GM12864 (cell line): ENCODE results near the gene HOXC13.

Source experiments
- DNase-seq: peaks from one replicate; pipeline ENCODE4 v3.0.0-alpha.2; 2011; ENCODE audit warnings: low read depth
- H3K4me3 ChIP-seq: 2 replicates; pipeline ENCODE4 v1.5.1; 2011; ENCODE audit warnings: mild to moderate bottlenecking, low read depth, low read length, control low read depth
- CTCF ChIP-seq: IDR thresholded peaks from 2 replicates; pipeline ENCODE4 v1.5.1; 2011; ENCODE audit warnings: low read depth, mild to moderate bottlenecking, moderate library complexity, low read length, control low read depth, inconsistent platforms; ENCODE audit errors: missing control alignments

Gene HOXC13

GRCh38 chr12:53938326-53939140 lies at the start of gene HOXC13:
Gene HOXC13, plus strand, starts transcription at chr12:53938831. Its CDS starts 76 bp downstream, at chr12:53938907.
- DNase-seq: no peak
- TF ChIP-seq CTCF: no peak
- no peak within 1 kb of the TSS for H3K4me3 ChIP-seq

GRCh38 chr12:53890081-53890480 lies 48.5 kb upstream of the HOXC13 start:
- H3K4me3 ChIP-seq: no peak overlapping the region
- DNase-seq: no peak
- TF ChIP-seq CTCF: no peak

GRCh38 chr12:53892762-53893395 lies 45.8 kb upstream of the HOXC13 start:
- DNase-seq: no peak
- TF ChIP-seq CTCF: no peak
- H3K4me3 ChIP-seq: no peak overlapping the region

GRCh38 chr12:53899230-53899629 lies 39.4 kb upstream of the HOXC13 start:
- no peak overlapping the region for H3K4me3 ChIP-seq
- no peak for DNase-seq
- no peak for TF ChIP-seq CTCF

GRCh38 chr12:53907103-53907502 lies 31.5 kb upstream of the HOXC13 start:
- no peak for TF ChIP-seq CTCF
- DNase-seq: no peak
- H3K4me3 ChIP-seq: no peak overlapping the region

GRCh38 chr12:53916788-53917655 lies 21.6 kb upstream of the HOXC13 start:
- no peak for DNase-seq

More at GRCh38 chr12:53916788-53917655, 21.6 kb upstream of the HOXC13 start:
- H3K4me3 ChIP-seq: no peak overlapping the region
- no peak for TF ChIP-seq CTCF
